OCI-LY7 (cell line): ENCODE measurements around the gene PGF. TPM values are rescaled to one million over a fixed set of nuclear protein-coding genes. Genes with fewer than 3 reads are reported as not detected.

Source experiments
- BruUV-seq: library from RNA; stranded (reverse); fragments of 400-500 nt; replicated peaks from 2 replicates; lab custom pipeline; 2021; lab: Mats Ljungman, UMichigan
- CTCF ChIA-PET: fragments of 300-600 bp; sonication (Branson Sonifier 250); formaldehyde crosslinking; loops from one replicate; lab custom pipeline; 2022; ENCODE audit warnings: antibody characterized with exemption; ENCODE audit not compliant: unreplicated experiment; lab: Charles Lee
- POLR2A ChIA-PET: fragments of 300-600 bp; sonication (Branson Sonifier 250); formaldehyde crosslinking; loops from one replicate; lab custom pipeline; 2022; ENCODE audit warnings: antibody characterized with exemption; lab: Charles Lee
- DNase-seq: peaks from one replicate; pipeline ENCODE4 v3.0.0-alpha.2; 2015; ENCODE audit warnings: low spot score
- H2AFZ ChIP-seq: fragments of 200-600 bp; sonication (generic), shearing (Covaris generic); 2 replicates; pipeline ENCODE4 v1.6.1; 2014; ENCODE audit warnings: mild to moderate bottlenecking, antibody characterized with exemption, low read length, moderate library complexity
- H3K27ac ChIP-seq: fragments of 200-600 bp; sonication (generic); 2 replicates; pipeline ENCODE4 v1.5.1; 2014; ENCODE audit warnings: mixed run types, low read depth, mild to moderate bottlenecking, moderate library complexity, low read length, inconsistent platforms; ENCODE audit not compliant: poor library complexity, severe bottlenecking
- H3K36me3 ChIP-seq: fragments of 200-600 bp; sonication (generic); 2 replicates; pipeline ENCODE4 v1.6.1; 2014; ENCODE audit warnings: mild to moderate bottlenecking, antibody characterized with exemption, low read length, moderate library complexity, mixed read lengths; ENCODE audit not compliant: insufficient read depth
- H3K4me1 ChIP-seq: fragments of 200-600 bp; sonication (generic); 2 replicates; pipeline ENCODE4 v1.5.1; 2014; ENCODE audit warnings: mild to moderate bottlenecking, low read length; ENCODE audit not compliant: insufficient read depth, poor library complexity, severe bottlenecking
- H3K4me2 ChIP-seq: fragments of 200-600 bp; sonication (generic); 2 replicates; pipeline ENCODE4 v1.6.1; 2014; ENCODE audit warnings: mild to moderate bottlenecking, low read length
- H3K4me3 ChIP-seq: fragments of 200-600 bp; sonication (generic); 2 replicates; pipeline ENCODE4 v1.5.1; 2014; ENCODE audit warnings: mild to moderate bottlenecking, low read depth, low read length; ENCODE audit not compliant: poor library complexity, severe bottlenecking
- H3K79me2 ChIP-seq: fragments of 200-600 bp; sonication (generic); 2 replicates; pipeline ENCODE4 v1.6.1; 2016; ENCODE audit warnings: low read depth, mild to moderate bottlenecking, low read length, moderate library complexity, mixed read lengths; ENCODE audit not compliant: insufficient read depth
- H3K9me2 ChIP-seq: fragments of 200-600 bp; sonication (generic); 2 replicates; pipeline ENCODE4 v1.6.1; 2016; ENCODE audit warnings: mild to moderate bottlenecking, low read length, mixed read lengths; ENCODE audit not compliant: insufficient read depth
- H3K9me3 ChIP-seq: fragments of 200-600 bp; sonication (generic); 2 replicates; pipeline ENCODE4 v1.6.1; 2014; ENCODE audit warnings: mild to moderate bottlenecking, mixed run types, low read length, mixed read lengths
- H4K20me1 ChIP-seq: fragments of 200-600 bp; sonication (generic); 2 replicates; pipeline ENCODE4 v1.6.1; 2014; ENCODE audit warnings: mild to moderate bottlenecking, antibody characterized with exemption, low read length, moderate library complexity, mixed read lengths; ENCODE audit not compliant: insufficient read depth
- CTCF ChIP-seq: fragments of 200-600 bp; sonication (generic); conservative IDR thresholded peaks from 2 replicates; pipeline ENCODE4 v1.5.1; 2014; ENCODE audit warnings: mild to moderate bottlenecking, antibody characterized with exemption, low read length, moderate library complexity, mixed read lengths
- EZH2phosphoT487 ChIP-seq: fragments of 200-600 bp; sonication (generic); IDR thresholded peaks from 2 replicates; pipeline ENCODE4 v1.6.1; 2018; ENCODE audit warnings: low read depth, borderline replicate concordance, mild to moderate bottlenecking, mixed run types, antibody characterized with exemption, low read length, moderate library complexity, mixed read lengths
- intact Hi-C: fragments of 100-400 bp; cut with micrococcal nuclease; formaldehyde crosslinking; loops from one replicate; pipeline ENCODE4 v1.10.0; 2022; ENCODE audit not compliant: unreplicated experiment
- total RNA-seq, 2 experiments: library from RNA; depleted of rRNA in 1 of 2; stranded (reverse); fragments of >200 nt in 1 of 2; shearing (Covaris generic) in 1 of 2; gene quantifications; 2 replicates each; pipeline ENCODE4 v1.2.3, GENCODE V29; 2014 to 2022

Gene PGF
- total RNA-seq, 2 experiments from 2014 or later = 0.09 to 0.19 TPM

GRCh38 chr14:74962046-74962445 is 6.6 kb upstream of the PGF start:
- H3K27ac ChIP-seq = no peak overlapping the region
- H3K36me3 ChIP-seq = no peaks in the 10 kb centered on the region
- H3K4me1 ChIP-seq = peaks cover 21% of the 10 kb centered on the region
- ChIA-PET CTCF (interaction anchor here (1.0 kb wide), 1 partner anchor 16 kb away, joined by 3 read pairs; no protein-coding TSS in a partner anchor), POLR2A (interaction anchor here (1.0 to 1.6 kb wide), 4 partner anchors 20 to 106 kb away, joined by 3 to 4 read pairs (median 3); no protein-coding TSS in a partner anchor)
- no peaks in the 10 kb centered on the region for H3K9me3 ChIP-seq
- no peak overlapping the region for H3K4me3 ChIP-seq
- no peaks in the 10 kb centered on the region for H3K79me2 ChIP-seq
- peak overlapping the region; percentile 43; the same call in 1 of the 2 replicates for H3K4me2 ChIP-seq
- DNase-seq = no peak
- intact Hi-C loops = no loop called here
- no peaks in the 10 kb centered on the region for H4K20me1 ChIP-seq
- peak overlapping the region; percentile 96 for H2AFZ ChIP-seq
- no peaks in the 10 kb centered on the region for H3K9me2 ChIP-seq
- BruUV-seq = no TSS peak
- no peak for TF ChIP-seq EZH2phosphoT487
- TF ChIP-seq CTCF = no peak

GRCh38 chr14:74961238-74961911 is 6.0 kb upstream of the PGF start:
- intact Hi-C loops = no loop called here
- ChIA-PET POLR2A (interaction anchor here (0.5 to 1.6 kb wide), 5 partner anchors 20 to 106 kb away, joined by 3 to 4 read pairs (median 3); no protein-coding TSS in a partner anchor), CTCF (interaction anchor here (1.0 kb wide), 1 partner anchor 15 kb away, joined by 3 read pairs; no protein-coding TSS in a partner anchor)
- Histone ChIP-seq H3K4me2 (no peak overlapping the region), H3K9me3 (no peaks in the 10 kb centered on the region), H3K4me1 (peaks cover 21% of the 10 kb centered on the region), H3K79me2 (no peaks in the 10 kb centered on the region), H3K4me3 (no peak overlapping the region), H4K20me1 (no peaks in the 10 kb centered on the region), H2AFZ (no peak overlapping the region), H3K36me3 (no peaks in the 10 kb centered on the region), H3K27ac (no peak overlapping the region), H3K9me2 (no peaks in the 10 kb centered on the region)
- TF ChIP-seq CTCF (no peak), EZH2phosphoT487 (no peak)
- no peak for DNase-seq
- BruUV-seq = no TSS peak

- Histone ChIP-seq H3K4me3 (no peak overlapping the region), H3K36me3 (no peaks in the 10 kb centered on the region), H2AFZ (no peak overlapping the region), H3K4me2 (no peak overlapping the region), H4K20me1 (no peaks in the 10 kb centered on the region), H3K79me2 (no peaks in the 10 kb centered on the region), H3K4me1 (peaks cover 21% of the 10 kb centered on the region), H3K9me2 (no peaks in the 10 kb centered on the region), H3K27ac (no peak overlapping the region), H3K9me3 (no peaks in the 10 kb centered on the region)
- POLR2A ChIA-PET = interaction anchor here (0.5 to 1.6 kb wide), 2 partner anchors 19 to 38 kb away, joined by 4 read pairs; no protein-coding TSS in a partner anchor
- no peak for DNase-seq
- CTCF ChIA-PET = no interaction called here
- TF ChIP-seq EZH2phosphoT487 (no peak), CTCF (no peak)
- no TSS peak for BruUV-seq
- intact Hi-C loops = no loop called here
Measured at GRCh38 chr14:74960736-74961135, 5.3 kb upstream of the PGF start.
